HG03045 (cell line): Measurements from ENCODE around the gene SLC9A9.
"Not testable (repeated sequence)": the region's sequence is repeated elsewhere in the genome, so short reads cannot be mapped to it uniquely, and the experiment has no call there.

Source experiments
- ATAC-seq: cut with Tn5 transposase; IDR thresholded peaks from one replicate; pipeline ENCODE4 v1.9.1; 2021; ENCODE audit warnings: mild to moderate bottlenecking, moderate library complexity; ENCODE audit not compliant: unreplicated experiment

The SLC9A9 gene

DNA sequence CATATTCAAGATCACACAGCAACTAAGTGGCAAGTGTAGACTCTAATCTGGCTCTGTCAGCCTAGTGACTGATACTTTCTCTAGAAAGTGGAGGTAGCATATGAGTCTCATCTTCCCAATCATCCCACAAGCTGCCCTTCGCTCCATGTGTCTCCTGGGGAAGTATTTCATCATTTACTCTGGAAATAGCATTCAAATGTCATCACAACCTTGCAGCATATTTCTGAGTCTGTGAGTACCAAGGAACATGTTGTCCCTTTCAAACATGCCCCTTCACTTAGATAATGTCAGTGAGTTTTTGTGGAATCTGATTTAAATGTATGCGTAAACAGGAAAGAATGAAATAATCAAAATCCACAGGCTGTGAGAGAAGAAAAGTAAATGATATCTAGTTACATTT is 322.9 kb downstream of the SLC9A9 start:
- ATAC-seq: no peak

DNA sequence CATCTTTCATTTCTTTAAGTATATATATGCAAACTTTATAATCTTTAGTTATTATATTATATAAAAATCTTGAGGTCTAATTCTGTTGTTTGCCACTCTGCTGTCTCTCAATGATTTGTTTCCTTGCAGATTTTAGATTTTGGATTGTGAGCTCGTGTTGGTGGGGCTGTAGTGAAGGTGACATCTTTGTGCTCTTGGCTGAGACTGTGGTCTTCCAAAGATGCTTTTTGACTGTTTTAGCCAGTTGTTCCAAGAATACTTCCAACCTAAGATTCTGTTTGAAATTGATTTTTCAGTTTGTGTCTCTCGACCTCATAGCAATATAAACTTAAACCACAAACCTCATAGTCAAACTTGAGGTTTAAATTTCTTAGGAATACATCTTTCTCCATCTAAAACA is 326.5 kb downstream of the SLC9A9 start:
- no peak for ATAC-seq

DNA sequence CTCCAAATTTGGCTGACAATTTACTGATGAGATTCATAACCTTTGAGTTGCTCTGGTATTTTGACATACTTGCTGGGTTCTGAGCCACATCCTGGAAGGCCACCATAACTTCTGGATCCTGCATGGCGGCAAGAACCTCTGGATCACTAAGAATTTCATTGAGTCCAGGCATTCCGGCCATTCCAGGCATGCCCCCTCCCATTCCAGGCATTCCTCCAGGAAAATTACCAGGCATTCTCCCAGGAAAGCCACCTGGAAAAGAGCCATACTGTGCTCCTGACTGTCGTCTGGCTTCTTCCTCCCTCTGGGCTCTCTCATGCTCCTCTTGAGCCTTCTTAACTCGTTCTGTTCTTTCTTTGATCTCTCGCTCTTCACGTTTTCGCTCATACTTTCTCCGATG is 331.1 kb downstream of the SLC9A9 start:
- ATAC-seq: not testable (repeated sequence)

DNA sequence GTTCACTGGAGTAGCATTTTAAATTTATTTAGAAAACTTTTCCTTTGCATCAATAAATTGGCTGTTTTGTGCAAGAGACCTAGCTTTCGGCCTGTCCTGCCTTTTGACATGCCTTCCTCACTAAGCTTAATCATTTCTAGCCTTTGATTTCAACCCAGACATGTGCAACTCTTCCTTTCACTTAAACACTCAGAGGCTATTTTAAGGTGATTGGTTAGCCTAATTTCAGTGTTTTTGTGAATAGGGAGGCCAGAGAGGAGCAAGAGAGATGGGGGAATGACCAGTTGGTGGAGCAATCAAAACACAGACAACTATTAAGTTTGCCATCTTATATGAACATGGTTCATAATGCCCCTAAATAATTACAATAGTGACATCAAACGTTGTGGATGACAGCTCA is 333.4 kb downstream of the SLC9A9 start:
- ATAC-seq: no peak

DNA sequence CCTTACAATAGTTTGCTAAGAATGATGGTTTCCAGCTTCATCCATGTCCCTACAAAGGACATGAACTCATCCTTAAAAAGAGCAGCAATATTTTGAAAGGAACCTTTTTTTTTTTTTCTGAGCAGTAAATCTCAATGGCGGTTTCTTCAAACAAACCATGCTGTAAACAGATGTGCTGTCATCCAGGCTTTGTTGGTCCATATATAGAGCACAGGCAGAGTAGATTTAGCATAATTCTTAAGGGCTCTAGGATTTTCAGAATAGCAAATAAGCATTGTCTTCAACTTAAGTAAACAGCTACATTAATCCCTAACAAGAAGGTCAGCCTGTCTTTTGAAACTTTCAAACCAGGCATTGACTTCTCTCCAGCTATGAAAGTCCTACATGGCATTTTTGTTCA is 334.2 kb downstream of the SLC9A9 start:
- no peak for ATAC-seq

DNA sequence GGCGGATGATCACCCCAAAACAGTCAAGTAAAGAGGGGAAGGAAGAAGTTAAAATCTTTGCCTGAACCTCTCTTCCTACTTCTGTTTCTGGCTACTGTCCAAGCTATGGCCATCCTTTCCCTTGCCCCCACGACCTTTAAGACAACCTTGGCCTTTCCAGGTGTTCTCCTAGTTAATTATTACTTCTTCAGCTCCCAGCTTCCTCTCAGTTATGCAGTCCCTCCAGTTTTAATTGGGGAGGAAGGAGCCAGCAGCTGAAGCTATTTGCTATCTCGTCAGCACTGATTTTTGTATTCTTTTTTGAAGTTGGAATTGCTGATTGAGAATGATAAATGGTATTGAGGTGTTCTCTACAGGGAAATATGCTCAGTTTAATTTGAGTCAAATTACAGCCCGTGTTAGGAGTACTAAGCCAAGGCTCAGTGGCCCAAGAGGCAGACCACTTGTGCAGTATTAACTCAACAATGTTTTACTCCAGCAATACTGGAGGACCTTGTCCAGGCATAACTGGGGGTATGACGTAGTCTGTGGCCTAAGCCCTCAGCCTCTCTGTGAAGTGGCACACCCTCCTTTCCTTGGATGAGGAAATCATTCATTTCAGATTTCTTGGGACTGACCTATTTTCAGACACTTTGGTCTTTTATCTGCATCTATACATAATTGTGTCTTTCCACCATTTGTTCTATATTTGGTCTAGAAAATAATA is 336.9 kb downstream of the SLC9A9 start:
- no peak for ATAC-seq

DNA sequence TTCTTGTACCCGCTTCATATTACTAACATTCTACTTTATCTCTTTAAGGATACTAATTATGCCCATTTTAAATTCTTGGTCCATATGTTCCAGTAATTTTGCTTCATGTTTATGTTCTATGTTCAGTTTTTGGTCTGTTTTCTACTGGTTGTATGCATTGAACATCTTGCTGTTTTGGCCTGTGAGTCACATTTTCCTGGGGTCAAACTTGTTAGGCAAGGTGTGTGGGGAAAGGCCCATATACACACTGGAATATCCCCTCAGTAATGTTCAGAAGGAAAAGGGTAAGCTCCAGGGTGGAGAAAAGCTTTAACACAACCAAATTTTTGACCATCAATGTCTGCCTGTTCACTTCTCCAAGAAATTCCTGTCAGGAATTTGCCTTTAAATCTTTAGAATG is 337.7 kb downstream of the SLC9A9 start:
- no peak for ATAC-seq

DNA sequence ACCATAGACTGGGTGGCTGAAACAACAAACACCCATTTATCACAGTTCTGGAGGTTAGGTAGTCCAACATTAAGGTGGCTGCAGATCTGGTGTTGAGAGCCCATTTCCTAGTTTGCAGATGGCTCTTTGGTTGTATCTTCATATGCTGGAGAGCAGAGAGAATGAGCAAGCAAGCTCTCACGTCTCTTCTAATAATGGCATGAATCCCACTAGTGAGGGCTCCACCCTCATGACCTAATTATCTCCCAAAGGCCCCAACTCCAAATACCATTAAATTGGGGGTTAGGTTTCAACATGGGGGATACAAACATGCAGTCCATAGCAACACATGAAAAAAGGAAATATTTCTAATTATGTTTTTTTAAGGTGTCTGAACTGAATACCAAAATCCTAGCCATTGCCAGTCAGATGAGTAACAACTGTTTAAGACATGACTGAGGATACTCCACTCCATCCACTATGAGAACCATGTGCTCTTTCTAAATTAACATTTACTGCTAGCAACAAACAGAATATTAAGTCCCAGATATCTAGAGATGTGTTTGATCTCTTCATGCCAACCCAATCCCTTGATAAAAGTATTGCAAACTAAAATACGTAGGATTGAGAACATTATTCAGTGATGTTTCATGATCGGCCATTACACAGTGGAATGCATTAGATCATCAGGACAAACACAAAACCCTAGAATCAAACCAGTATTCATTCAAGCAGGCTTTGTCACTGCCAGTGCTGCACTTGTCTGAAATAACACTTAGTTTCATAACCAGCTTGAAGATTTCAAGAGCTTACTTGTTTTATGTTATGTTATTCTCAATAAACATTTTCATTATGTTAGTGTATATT is 340.3 kb downstream of the SLC9A9 start:
- no peak for ATAC-seq

GRCh38 chr3:143506190-143506589 is 342.1 kb downstream of the SLC9A9 start:
- ATAC-seq: no peak

- no peak for ATAC-seq
Observed at GRCh38 chr3:143503325-143503885, 344.9 kb downstream of the SLC9A9 start.

DNA sequence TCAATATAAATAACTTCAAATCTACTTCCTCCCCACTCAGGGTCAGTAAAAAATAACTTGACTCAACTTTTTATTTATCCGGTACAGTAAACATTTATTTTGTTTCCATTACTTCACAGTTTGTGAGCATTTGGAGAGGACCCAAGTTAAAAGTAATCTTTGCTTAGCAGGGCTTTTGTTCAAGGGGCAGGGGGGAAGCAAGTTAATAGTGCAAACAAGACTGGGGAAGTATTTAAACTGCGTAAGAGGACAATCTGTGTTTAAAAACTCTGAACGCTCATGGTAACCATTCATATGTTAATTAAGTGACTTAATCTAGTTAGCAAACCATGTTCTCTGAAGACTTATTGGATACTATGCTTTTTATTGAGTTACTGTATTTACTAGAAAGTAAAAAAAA is 346.2 kb downstream of the SLC9A9 start:
- ATAC-seq: no peak

GRCh38 chr3:143497382-143497781 is 350.9 kb downstream of the SLC9A9 start:
- ATAC-seq: no peak

GRCh38 chr3:143496191-143496590 is 352.1 kb downstream of the SLC9A9 start:
- ATAC-seq: no peak

GRCh38 chr3:143495527-143495926 is 352.7 kb downstream of the SLC9A9 start:
- no peak for ATAC-seq

DNA sequence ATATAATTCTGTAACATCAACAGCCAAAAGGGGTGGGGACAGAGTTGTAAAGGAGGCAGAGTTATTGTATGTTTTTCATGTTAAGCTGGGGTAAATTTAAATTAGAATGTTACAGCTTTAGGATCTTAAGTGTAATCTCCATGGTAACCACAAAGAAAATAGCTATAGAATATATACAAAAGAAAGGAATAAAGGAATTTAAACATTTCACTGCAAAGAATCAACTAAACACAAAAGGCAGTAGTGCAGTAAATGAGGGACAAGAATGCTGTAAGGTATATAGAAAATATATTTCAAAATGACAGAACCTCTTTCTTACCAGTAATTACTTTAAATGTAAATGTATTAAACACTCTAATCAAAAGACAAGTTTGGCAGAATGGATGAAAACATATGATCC is 361.7 kb downstream of the SLC9A9 start:
- ATAC-seq: no peak

GRCh38 chr3:143484846-143485512 is 363.3 kb downstream of the SLC9A9 start:
- no peak for ATAC-seq

GRCh38 chr3:143483214-143483613 is 365.1 kb downstream of the SLC9A9 start:
- no peak for ATAC-seq

DNA sequence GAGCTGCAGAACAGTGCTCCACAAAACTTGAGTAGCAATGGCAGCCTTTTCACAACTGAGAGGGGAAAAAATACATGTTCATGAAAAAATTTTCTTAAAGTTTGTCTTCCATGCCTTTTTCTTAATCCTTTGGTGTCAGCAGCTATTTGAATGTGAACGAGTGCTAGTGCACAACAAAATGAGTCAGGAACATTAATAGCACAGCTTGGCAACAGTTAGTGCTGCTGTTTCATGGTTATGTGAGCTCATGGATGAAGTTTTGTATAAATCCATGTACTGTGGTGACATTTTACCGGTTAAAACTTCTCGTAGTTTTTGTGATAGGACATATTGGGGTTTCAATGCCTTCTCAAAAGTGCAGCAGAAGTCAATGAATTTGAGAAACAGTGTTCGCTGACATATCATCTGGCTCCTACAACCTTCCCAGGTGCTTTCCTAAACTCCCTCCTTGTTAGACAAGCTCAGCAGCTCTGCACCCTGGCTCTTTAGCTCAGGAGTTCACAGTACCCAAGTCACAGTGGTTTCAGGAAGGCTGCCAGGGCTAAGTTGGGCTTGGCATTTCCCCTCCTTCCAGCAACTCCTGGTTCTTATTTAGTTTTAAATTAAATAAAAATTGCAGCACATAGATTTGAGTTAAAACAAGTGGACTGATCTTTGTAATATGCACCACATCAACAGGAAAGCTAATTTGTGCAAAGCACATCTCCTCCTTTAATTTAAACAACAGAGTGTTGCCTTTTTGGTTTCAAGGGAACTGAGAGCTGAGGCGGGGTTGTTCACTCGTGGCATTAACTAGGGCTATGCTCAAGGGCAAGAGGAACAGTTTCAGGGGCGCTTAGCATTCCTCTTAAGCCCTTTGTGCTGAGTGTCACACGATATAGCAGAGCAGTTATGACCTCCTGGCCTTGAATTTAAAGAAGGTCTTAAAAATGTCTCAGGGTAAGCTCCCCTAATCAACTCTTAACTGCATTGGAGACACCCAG is 365.9 kb downstream of the SLC9A9 start:
- ATAC-seq: no peak

DNA sequence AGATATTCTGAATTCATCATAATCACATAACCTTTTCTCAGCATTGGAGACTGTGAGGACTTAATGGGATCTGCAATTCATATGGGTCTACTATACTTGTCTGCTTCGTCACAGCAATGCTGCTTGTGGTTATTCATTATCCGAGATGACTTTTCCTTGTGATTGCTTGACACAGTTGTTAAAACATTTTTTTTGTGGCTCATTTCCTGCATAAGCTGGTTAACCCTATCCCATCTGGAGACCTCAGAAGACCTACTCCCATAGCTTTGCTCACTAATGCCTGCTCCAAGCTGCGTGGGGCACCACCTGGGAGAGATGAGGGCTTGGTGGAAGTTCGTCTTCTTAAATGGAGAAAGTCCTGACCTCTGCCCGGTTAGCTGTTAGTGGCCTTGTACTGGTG is 367.9 kb downstream of the SLC9A9 start:
- ATAC-seq: no peak

DNA sequence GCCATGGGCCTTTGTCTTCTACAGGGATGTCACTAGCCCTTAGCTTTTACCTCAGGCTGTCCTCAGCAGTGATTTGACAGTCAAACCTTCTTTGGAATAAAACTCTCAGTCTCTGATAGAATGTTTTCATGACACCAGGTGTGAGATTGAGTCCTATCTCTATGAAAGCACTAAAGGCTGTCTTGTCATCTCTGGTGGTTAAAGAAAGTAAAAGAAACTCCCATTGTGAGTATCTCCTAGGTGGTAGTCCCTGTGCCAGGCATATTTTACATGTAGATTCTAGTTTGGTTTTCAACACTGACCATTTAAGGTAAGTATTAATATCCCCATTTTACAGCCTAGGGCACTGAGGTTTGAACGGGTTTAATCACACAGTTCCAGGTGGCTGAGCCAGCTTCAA is 368.5 kb downstream of the SLC9A9 start:
- no peak for ATAC-seq
